HepG2 (cell line): ENCODE measurements around the gene FBXO9. TPM values are rescaled to one million over a fixed set of nuclear protein-coding genes. Genes with fewer than 3 reads are reported as not detected.

Experiments used
- CCAR2 ChIP-seq: fragments of 200-400 bp; formaldehyde crosslinking; optimal IDR thresholded peaks from 2 replicates; pipeline ENCODE3; 2018; ENCODE audit warnings: low read depth, mild to moderate bottlenecking, low read length, moderate library complexity
- IKZF4 ChIP-seq: sonication (generic); formaldehyde crosslinking; IDR thresholded peaks from 2 replicates; pipeline ENCODE4 v1.5.1; 2020; ENCODE audit warnings: borderline replicate concordance, mild to moderate bottlenecking, low read depth, missing genetic modification reagents; ENCODE audit errors: not compliant biosample characterization
- JUND ChIP-seq: sonication (generic); formaldehyde crosslinking; IDR thresholded peaks from 2 replicates; pipeline ENCODE4 v1.8.0; 2022; ENCODE audit warnings: mild to moderate bottlenecking, missing genetic modification reagents
- KLF6 ChIP-seq: IDR thresholded peaks from 2 replicates; pipeline ENCODE4 v1.8.0; 2016; ENCODE audit warnings: missing biosample characterization, missing genetic modification reagents
- MYC ChIP-seq: sonication (generic); formaldehyde crosslinking; IDR thresholded peaks from 2 replicates; pipeline ENCODE4 v1.9.0; 2021; ENCODE audit warnings: missing genetic modification reagents, borderline replicate concordance
- NCOA2 ChIP-seq: sonication (generic); formaldehyde crosslinking; IDR thresholded peaks from 2 replicates; pipeline ENCODE4 v1.8.0; 2022; ENCODE audit warnings: inconsistent platforms
- NFE2L1 ChIP-seq: sonication (generic); formaldehyde crosslinking; IDR thresholded peaks from 2 replicates; pipeline ENCODE4 v1.4.0; 2020; ENCODE audit warnings: missing genetic modification reagents, mild to moderate bottlenecking, borderline replicate concordance
- PRPF4 ChIP-seq: fragments of 200-400 bp; formaldehyde crosslinking; IDR thresholded peaks from 2 replicates; pipeline ENCODE4 v1.6.1; 2016; ENCODE audit warnings: low read length, low read depth; ENCODE audit not compliant: poor library complexity, severe bottlenecking
- SKI ChIP-seq: fragments of 450-650 bp; IDR thresholded peaks from one replicate; pipeline ENCODE4 v1.6.1; 2018; ENCODE audit warnings: mild to moderate bottlenecking; ENCODE audit not compliant: partially characterized antibody
- SP1 ChIP-seq, 2 experiments: fragments of 450-650 bp in 1 of 2; sonication (generic) in 1 of 2; formaldehyde crosslinking in 1 of 2; IDR thresholded peaks; 2 replicates each; pipeline versions ENCODE4 v1.4.0 to v1.6.1; 2016 to 2020; ENCODE audit warnings: missing genetic modification reagents in 1 of 2
- TSC22D2 ChIP-seq: sonication (generic); formaldehyde crosslinking; IDR thresholded peaks from 2 replicates; pipeline ENCODE4 v1.5.1; 2020; ENCODE audit warnings: missing genetic modification reagents, mild to moderate bottlenecking, borderline replicate concordance
- ZFP37 ChIP-seq: sonication (generic); formaldehyde crosslinking; IDR thresholded peaks from 2 replicates; pipeline ENCODE4 v1.4.0; 2020; ENCODE audit warnings: missing genetic modification reagents, borderline replicate concordance
- ZNF335 ChIP-seq: sonication (generic); formaldehyde crosslinking; IDR thresholded peaks from 2 replicates; pipeline ENCODE4 v1.4.0; 2020; ENCODE audit warnings: missing genetic modification reagents
- ZNF629 ChIP-seq: sonication (generic); formaldehyde crosslinking; conservative IDR thresholded peaks from 2 replicates; pipeline ENCODE4 v1.5.0; 2020; ENCODE audit warnings: missing genetic modification reagents
- ZNF709 ChIP-seq: sonication (generic); formaldehyde crosslinking; IDR thresholded peaks from 2 replicates; pipeline ENCODE4 v1.5.0; 2020; ENCODE audit warnings: mild to moderate bottlenecking, missing genetic modification reagents
- polyA plus RNA-seq, 8 experiments: library from polyadenylated mRNA; depleted of rRNA in 3 of 8; stranded (reverse) in 7 of 8; unstranded in 1 of 8; fragments of >200 nt; fragmentation: Illumina TruSeq in 4 of 8; extraction: Trizol in 4 of 8; gene quantifications; 2 replicates each; pipeline versions ENCODE4 v1.2.1 to v1.2.3, GENCODE V29; 2011 to 2016; ENCODE audit warnings: low read depth in 4 of 8, missing spikeins in 1 of 8, mixed read lengths in 1 of 8; ENCODE audit not compliant: insufficient read depth in 1 of 8
- total RNA-seq, 5 experiments: library from RNA; depleted of rRNA; stranded (reverse); fragments of >200 nt; fragmentation: Illumina TruSeq; extraction: Trizol; gene quantifications; 2 replicates each; pipeline ENCODE4 v1.2.3, GENCODE V29; 2016; ENCODE audit warnings: low read depth in 1 of 5
- TF ChIP-seq, protein P1 (sequence below): IDR thresholded peaks from 2 replicates; pipeline ENCODE4 v1.6.1; 2012; ENCODE audit warnings: low read length, improper control_type of control experiment
- TF ChIP-seq, protein P2 (sequence below): sonication (generic); formaldehyde crosslinking; IDR thresholded peaks from 2 replicates; pipeline ENCODE4 v1.8.1; 2023; ENCODE audit warnings: mild to moderate bottlenecking, moderate library complexity, missing genetic modification reagents
- TF ChIP-seq, protein P3 (sequence below): sonication (generic); formaldehyde crosslinking; IDR thresholded peaks from 2 replicates; pipeline ENCODE4 v1.4.0; 2020; ENCODE audit warnings: low read depth, mild to moderate bottlenecking, missing genetic modification reagents
- TF ChIP-seq, protein P4 (sequence below): sonication (generic); formaldehyde crosslinking; IDR thresholded peaks from 2 replicates; pipeline ENCODE4 v1.5.0; 2020; ENCODE audit warnings: mild to moderate bottlenecking, missing genetic modification reagents, borderline replicate concordance

Gene FBXO9
- total and polyA plus RNA-seq, 2 of the 13 experiments (the other 11 are each of a cell fraction or from before 2014, with no cell fraction given): 64.3 to 98.4 TPM

DNA sequence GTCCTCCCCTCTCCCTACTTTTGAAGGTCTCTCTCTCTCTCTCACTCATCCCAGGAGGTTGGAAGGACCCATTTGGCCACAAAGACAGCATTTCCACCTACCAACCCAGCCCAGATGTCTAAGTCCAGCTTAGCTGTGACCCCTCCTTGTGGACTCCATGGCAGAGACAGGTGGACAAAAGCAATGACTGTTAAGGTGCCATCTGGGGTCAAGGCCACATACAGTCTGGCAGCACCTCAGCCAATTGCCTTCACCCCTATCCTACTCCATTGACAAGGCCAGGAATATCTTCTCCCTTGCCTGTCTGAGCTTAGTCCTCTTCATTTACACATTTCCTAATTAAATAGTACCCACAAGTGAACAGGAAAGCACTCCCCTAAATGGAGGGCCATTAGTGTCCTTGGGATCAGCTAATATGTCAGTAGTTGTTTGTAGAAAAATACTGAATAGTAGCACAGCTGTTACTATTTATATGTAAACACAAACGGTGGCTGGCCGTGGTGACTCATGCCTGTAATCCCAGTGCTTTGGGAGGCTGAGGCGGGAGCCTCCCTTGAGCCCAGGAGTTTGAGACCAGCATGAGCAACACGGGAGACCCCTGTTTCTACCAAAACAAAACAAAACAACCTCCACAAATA lies 54.7 kb downstream of the FBXO9 start (continued):
- TF ChIP-seq, protein P1, sequence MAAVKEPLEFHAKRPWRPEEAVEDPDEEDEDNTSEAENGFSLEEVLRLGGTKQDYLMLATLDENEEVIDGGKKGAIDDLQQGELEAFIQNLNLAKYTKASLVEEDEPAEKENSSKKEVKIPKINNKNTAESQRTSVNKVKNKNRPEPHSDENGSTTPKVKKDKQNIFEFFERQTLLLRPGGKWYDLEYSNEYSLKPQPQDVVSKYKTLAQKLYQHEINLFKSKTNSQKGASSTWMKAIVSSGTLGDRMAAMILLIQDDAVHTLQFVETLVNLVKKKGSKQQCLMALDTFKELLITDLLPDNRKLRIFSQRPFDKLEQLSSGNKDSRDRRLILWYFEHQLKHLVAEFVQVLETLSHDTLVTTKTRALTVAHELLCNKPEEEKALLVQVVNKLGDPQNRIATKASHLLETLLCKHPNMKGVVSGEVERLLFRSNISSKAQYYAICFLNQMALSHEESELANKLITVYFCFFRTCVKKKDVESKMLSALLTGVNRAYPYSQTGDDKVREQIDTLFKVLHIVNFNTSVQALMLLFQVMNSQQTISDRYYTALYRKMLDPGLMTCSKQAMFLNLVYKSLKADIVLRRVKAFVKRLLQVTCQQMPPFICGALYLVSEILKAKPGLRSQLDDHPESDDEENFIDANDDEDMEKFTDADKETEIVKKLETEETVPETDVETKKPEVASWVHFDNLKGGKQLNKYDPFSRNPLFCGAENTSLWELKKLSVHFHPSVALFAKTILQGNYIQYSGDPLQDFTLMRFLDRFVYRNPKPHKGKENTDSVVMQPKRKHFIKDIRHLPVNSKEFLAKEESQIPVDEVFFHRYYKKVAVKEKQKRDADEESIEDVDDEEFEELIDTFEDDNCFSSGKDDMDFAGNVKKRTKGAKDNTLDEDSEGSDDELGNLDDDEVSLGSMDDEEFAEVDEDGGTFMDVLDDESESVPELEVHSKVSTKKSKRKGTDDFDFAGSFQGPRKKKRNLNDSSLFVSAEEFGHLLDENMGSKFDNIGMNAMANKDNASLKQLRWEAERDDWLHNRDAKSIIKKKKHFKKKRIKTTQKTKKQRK: no peak
- TF ChIP-seq, protein P2, sequence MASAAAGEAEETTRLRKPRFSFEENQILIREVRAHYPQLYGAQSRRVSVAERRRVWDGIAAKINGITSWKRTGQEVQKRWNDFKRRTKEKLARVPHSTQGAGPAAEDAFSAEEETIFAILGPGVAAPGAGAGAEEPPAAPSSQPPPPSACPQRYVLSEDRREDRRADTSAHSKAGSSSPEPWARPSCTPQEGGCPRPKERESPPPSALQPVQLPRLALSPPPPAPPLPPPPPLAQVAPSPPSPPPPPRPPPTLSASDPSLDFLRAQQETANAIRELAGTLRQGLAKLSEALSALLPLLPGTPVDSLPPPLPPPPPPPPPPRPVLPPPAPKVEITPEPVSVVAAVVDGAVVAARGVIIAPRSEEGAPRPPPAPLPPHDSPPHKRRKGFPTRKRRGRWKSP: peak; percentile 43; the same call in 1 of the 2 replicates
- TF ChIP-seq, protein P3, sequence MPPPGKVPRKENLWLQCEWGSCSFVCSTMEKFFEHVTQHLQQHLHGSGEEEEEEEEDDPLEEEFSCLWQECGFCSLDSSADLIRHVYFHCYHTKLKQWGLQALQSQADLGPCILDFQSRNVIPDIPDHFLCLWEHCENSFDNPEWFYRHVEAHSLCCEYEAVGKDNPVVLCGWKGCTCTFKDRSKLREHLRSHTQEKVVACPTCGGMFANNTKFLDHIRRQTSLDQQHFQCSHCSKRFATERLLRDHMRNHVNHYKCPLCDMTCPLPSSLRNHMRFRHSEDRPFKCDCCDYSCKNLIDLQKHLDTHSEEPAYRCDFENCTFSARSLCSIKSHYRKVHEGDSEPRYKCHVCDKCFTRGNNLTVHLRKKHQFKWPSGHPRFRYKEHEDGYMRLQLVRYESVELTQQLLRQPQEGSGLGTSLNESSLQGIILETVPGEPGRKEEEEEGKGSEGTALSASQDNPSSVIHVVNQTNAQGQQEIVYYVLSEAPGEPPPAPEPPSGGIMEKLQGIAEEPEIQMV: peak; percentile 64; the same call in 1 of the 2 replicates
- 0 out of 2 replicates have a peak, but pooled peaks have one; percentile 25 for TF ChIP-seq ZNF629 (CRISPR knock-in tag)
- TF ChIP-seq NCOA2 (CRISPR knock-in tag): peak; percentile 81
- no peak for TF ChIP-seq CCAR2
- TF ChIP-seq SP1 (IDR thresholded peaks at IDR 0.05): no peak
- 0 out of 2 replicates have a peak, but pooled peaks have one; percentile 18 for TF ChIP-seq SP1 (CRISPR knock-in tag; IDR thresholded peaks at IDR 0.05)
- peak; percentile 48; the same call in 1 of the 2 replicates for TF ChIP-seq TSC22D2 (CRISPR knock-in tag)
- TF ChIP-seq ZFP37 (CRISPR knock-in tag): no peak
- peak; percentile 94 for TF ChIP-seq JUND (CRISPR knock-in tag)
- no peak for TF ChIP-seq IKZF4 (CRISPR knock-in tag)
- no peak for TF ChIP-seq PRPF4
- TF ChIP-seq SKI: peak; percentile 98
- no peak for TF ChIP-seq ZNF709
- TF ChIP-seq ZNF335: no peak
- no peak for TF ChIP-seq NFE2L1
- TF ChIP-seq MYC (CRISPR knock-in tag): 0 out of 2 replicates have a peak, but pooled peaks have one; percentile 19
- 0 out of 2 replicates have a peak, but pooled peaks have one; percentile 14 for TF ChIP-seq KLF6
- TF ChIP-seq, protein P4, sequence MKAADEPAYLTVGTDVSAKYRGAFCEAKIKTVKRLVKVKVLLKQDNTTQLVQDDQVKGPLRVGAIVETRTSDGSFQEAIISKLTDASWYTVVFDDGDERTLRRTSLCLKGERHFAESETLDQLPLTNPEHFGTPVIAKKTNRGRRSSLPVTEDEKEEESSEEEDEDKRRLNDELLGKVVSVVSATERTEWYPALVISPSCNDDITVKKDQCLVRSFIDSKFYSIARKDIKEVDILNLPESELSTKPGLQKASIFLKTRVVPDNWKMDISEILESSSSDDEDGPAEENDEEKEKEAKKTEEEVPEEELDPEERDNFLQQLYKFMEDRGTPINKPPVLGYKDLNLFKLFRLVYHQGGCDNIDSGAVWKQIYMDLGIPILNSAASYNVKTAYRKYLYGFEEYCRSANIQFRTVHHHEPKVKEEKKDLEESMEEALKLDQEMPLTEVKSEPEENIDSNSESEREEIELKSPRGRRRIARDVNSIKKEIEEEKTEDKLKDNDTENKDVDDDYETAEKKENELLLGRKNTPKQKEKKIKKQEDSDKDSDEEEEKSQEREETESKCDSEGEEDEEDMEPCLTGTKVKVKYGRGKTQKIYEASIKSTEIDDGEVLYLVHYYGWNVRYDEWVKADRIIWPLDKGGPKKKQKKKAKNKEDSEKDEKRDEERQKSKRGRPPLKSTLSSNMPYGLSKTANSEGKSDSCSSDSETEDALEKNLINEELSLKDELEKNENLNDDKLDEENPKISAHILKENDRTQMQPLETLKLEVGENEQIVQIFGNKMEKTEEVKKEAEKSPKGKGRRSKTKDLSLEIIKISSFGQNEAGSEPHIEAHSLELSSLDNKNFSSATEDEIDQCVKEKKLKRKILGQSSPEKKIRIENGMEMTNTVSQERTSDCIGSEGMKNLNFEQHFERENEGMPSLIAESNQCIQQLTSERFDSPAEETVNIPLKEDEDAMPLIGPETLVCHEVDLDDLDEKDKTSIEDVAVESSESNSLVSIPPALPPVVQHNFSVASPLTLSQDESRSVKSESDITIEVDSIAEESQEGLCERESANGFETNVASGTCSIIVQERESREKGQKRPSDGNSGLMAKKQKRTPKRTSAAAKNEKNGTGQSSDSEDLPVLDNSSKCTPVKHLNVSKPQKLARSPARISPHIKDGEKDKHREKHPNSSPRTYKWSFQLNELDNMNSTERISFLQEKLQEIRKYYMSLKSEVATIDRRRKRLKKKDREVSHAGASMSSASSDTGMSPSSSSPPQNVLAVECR (CRISPR knock-in tag): peak; percentile 47; the same call in 1 of the 2 replicates
